HG02884 (cell line): ENCODE measurements around the gene SESN1.

Source experiments
- ATAC-seq: cut with Tn5 transposase; IDR thresholded peaks from one replicate; pipeline ENCODE4 v1.9.1; 2021; ENCODE audit warnings: mild to moderate bottlenecking, moderate library complexity; ENCODE audit not compliant: unreplicated experiment

SESN1 gene

GRCh38 chr6:109062216-109062615 is 32.4 kb downstream of the SESN1 start:
- ATAC-seq = no peak

GRCh38 chr6:109060571-109060970 is 34.1 kb downstream of the SESN1 start:
- no peak for ATAC-seq

- no peak for ATAC-seq
These were observed 35.0 kb downstream of the SESN1 start for GRCh38 chr6:109059571-109060021.

GRCh38 chr6:109059153-109059552 is 35.5 kb downstream of the SESN1 start:
- ATAC-seq = no peak

GRCh38 chr6:109058620-109059019 is 36.0 kb downstream of the SESN1 start:
- ATAC-seq = no peak

GRCh38 chr6:109056661-109057060 is 38.0 kb downstream of the SESN1 start:
- ATAC-seq = no peak

- no peak for ATAC-seq
These were observed 38.8 kb downstream of the SESN1 start for GRCh38 chr6:109055771-109056235.

- no peak for ATAC-seq
These were observed 41.3 kb downstream of the SESN1 start for GRCh38 chr6:109053336-109053735.

GRCh38 chr6:109052852-109053251 is 41.8 kb downstream of the SESN1 start:
- ATAC-seq = no peak

- ATAC-seq = no peak
These were observed 42.5 kb downstream of the SESN1 start for GRCh38 chr6:109052018-109052651.

GRCh38 chr6:109051301-109052017 is 43.2 kb downstream of the SESN1 start:
- ATAC-seq = no peak

GRCh38 chr6:109050447-109051102 is 44.1 kb downstream of the SESN1 start:
- ATAC-seq = no peak

- no peak for ATAC-seq
These were observed 44.6 kb downstream of the SESN1 start for GRCh38 chr6:109050012-109050411.

- no peak for ATAC-seq
These were observed 45.8 kb downstream of the SESN1 start for GRCh38 chr6:109048670-109049415.

GRCh38 chr6:109048176-109048575 is 46.5 kb downstream of the SESN1 start:
- ATAC-seq = no peak

- ATAC-seq = no peak
These were observed 49.2 kb downstream of the SESN1 start for GRCh38 chr6:109045493-109045892.

- ATAC-seq = no peak
These were observed 54.9 kb downstream of the SESN1 start for GRCh38 chr6:109039795-109040194.

- ATAC-seq = no peak
These were observed 55.7 kb downstream of the SESN1 start for GRCh38 chr6:109038837-109039398.

- no peak for ATAC-seq
These were observed 57.9 kb downstream of the SESN1 start for GRCh38 chr6:109036574-109037294.

GRCh38 chr6:109034526-109034925 is 60.1 kb downstream of the SESN1 start:
- ATAC-seq = no peak
